Liver (tissue), 9 donors: ENCODE data around the gene ENOX1. TPM values are rescaled to one million over a fixed set of nuclear protein-coding genes. Genes with fewer than 3 reads are reported as not detected.

Source experiments
- DNase-seq: peaks from one replicate; pipeline ENCODE4 v3.0.0-alpha.2; 2017; ENCODE audit warnings: low spot score
- H3K27ac ChIP-seq, 2 donors: one replicate each; pipeline ENCODE4 v1.7.0; 2013; ENCODE audit warnings: inconsistent platforms in 2 of 2, low read length in 2 of 2, control low read depth in 1 of 2, low read depth in 1 of 2, mild to moderate bottlenecking in 1 of 2
- H3K27me3 ChIP-seq, 4 donors: one replicate each; pipeline versions ENCODE4 v1.6.1 to v1.7.0; 2013; ENCODE audit warnings: low read length in 3 of 4, inconsistent platforms in 1 of 4, mild to moderate bottlenecking in 1 of 4, moderate library complexity in 1 of 4; ENCODE audit not compliant: control insufficient read depth in 4 of 4, insufficient read depth in 4 of 4
- H3K36me3 ChIP-seq, 4 donors: one replicate each; pipeline versions ENCODE4 v1.6.1 to v1.7.0; 2013; ENCODE audit warnings: low read length in 3 of 4, mild to moderate bottlenecking in 3 of 4, low read depth in 1 of 4, moderate library complexity in 1 of 4; ENCODE audit not compliant: control insufficient read depth in 4 of 4, insufficient read depth in 3 of 4
- H3K4me1 ChIP-seq, 4 donors: one replicate each; pipeline versions ENCODE4 v1.6.1 to v1.7.0; 2013; ENCODE audit warnings: low read length in 3 of 4, mild to moderate bottlenecking in 3 of 4, moderate library complexity in 1 of 4; ENCODE audit not compliant: control insufficient read depth in 4 of 4, insufficient read depth in 4 of 4
- H3K4me3 ChIP-seq, 3 donors: one replicate each; pipeline versions ENCODE4 v1.6.1 to v1.7.0; 2013; ENCODE audit warnings: low read length in 3 of 3, control low read depth in 1 of 3, low read depth in 1 of 3, mild to moderate bottlenecking in 1 of 3
- H3K9ac ChIP-seq, 2 donors: one replicate each; pipeline ENCODE4 v1.7.0; 2013; ENCODE audit warnings: low read length in 2 of 2, mild to moderate bottlenecking in 2 of 2, moderate library complexity in 2 of 2, control low read depth in 1 of 2, low read depth in 1 of 2
- H3K9me3 ChIP-seq, 4 donors: one replicate each; pipeline versions ENCODE4 v1.6.1 to v1.7.0; 2013; ENCODE audit warnings: low read length in 3 of 4; ENCODE audit not compliant: control insufficient read depth in 4 of 4
- FOXA1 ChIP-seq: IDR thresholded peaks from 2 replicates; pipeline ENCODE4 v1.6.1; 2016; ENCODE audit warnings: antibody characterized with exemption
- FOXA2 ChIP-seq: IDR thresholded peaks from 2 replicates; pipeline ENCODE4 v1.6.1; 2016; ENCODE audit warnings: antibody characterized with exemption
- HNF4A ChIP-seq, 2 donors: conservative IDR thresholded peaks; 2 replicates each; pipeline ENCODE4 v1.6.1; 2016; ENCODE audit warnings: antibody characterized with exemption in 2 of 2, mild to moderate bottlenecking in 2 of 2
- JUND ChIP-seq, 2 donors: IDR thresholded peaks; 2 replicates each; pipeline ENCODE4 v1.6.1; 2016; ENCODE audit warnings: antibody characterized with exemption in 2 of 2
- MAX ChIP-seq: IDR thresholded peaks from 2 replicates; pipeline ENCODE4 v1.6.1; 2016; ENCODE audit warnings: antibody characterized with exemption
- NR2F2 ChIP-seq: IDR thresholded peaks from 2 replicates; pipeline ENCODE4 v1.6.1; 2016; ENCODE audit warnings: antibody characterized with exemption
- REST ChIP-seq: IDR thresholded peaks from 2 replicates; pipeline ENCODE4 v1.6.1; 2016; ENCODE audit warnings: antibody characterized with exemption, mild to moderate bottlenecking
- RXRA ChIP-seq, 2 donors: IDR thresholded peaks; 2 replicates each; pipeline ENCODE4 v1.6.1; 2017 to 2018; ENCODE audit warnings: antibody characterized with exemption in 2 of 2, mild to moderate bottlenecking in 1 of 2
- YY1 ChIP-seq: IDR thresholded peaks from 2 replicates; pipeline ENCODE4 v1.6.1; 2016; ENCODE audit warnings: antibody characterized with exemption, mild to moderate bottlenecking
- WGBS: extraction: QIAGEN DNeasy Blood & Tissue Kit; methylation state at CpG from one replicate; pipeline ENCODE4 v1.1.7; 2013; 5-methylcytosine and 5-hydroxymethylcytosine counted together
- polyA plus RNA-seq, 2 donors: library from polyadenylated mRNA; stranded (reverse) in 1 of 2; unstranded in 1 of 2; fragments of 200-250 nt in 1 of 2; fragments of >200 nt in 1 of 2; fragmentation: Nextera tagmentation in 1 of 2; extraction: Ambion mirVana in 1 of 2; gene quantifications; one replicate each; pipeline versions ENCODE4 v1.2.1 to v1.2.3, GENCODE V29; 2013 to 2015
- total RNA-seq, 2 donors: library from RNA; depleted of rRNA; stranded (reverse); fragments of >200 nt; gene quantifications; one replicate each; pipeline ENCODE4 v1.2.3, GENCODE V29; 2014
- TF ChIP-seq, protein P1 (sequence below): fragments of 150-350 bp; IDR thresholded peaks from 2 replicates; pipeline ENCODE4 v1.5.1; 2017; ENCODE audit warnings: improper control_type of control experiment, low read depth, low read length; ENCODE audit not compliant: missing input control
- donor health status: healthy.
- donor health status: healthy.
- donor health status: healthy.
- donor health status: healthy.
- donor health status: healthy.

ENOX1 gene
- total and polyA plus RNA-seq, 4 donors: 0.02 to 0.33 (median 0.08) TPM; not detected in 1

GRCh38 chr13:43682701-43683100 is 104.1 kb downstream of the ENOX1 start:
- 80% methylated on average over 2 of the region's 2 CpGs for WGBS
- no peaks in the 10 kb centered on the region for H3K9me3 ChIP-seq

DNA sequence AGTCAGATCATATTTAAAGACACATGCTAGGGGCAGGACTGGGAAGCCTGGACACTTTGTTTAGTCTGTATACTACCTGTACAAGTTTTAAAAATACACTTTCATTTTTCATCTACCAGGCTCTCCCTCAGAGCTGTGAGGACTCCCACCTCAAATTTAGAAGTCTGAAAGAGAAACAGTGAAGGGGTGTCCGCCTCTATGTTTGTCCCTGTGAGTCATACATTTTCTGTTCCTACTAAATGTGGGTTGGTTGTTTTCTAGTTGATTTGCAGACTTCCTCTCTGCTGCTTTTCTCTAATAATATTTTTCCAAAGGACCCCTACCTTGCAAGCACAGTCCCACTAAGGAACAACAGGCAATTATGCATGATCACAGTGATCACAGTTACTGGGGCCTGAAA is 110.5 kb downstream of the ENOX1 start:
- no peak for DNase-seq
- Histone ChIP-seq H3K9ac (no peak overlapping the region), H3K27me3 (peaks cover 0 to 3% (median 0%) of the 10 kb centered on the region in 4 donors), H3K36me3 (no peaks in the 10 kb centered on the region), H3K27ac (no peak overlapping the region), H3K4me1 (no peaks in the 10 kb centered on the region), H3K4me3 (no peak overlapping the region), H3K9me3 (no peaks in the 10 kb centered on the region)
- TF ChIP-seq, protein P1, sequence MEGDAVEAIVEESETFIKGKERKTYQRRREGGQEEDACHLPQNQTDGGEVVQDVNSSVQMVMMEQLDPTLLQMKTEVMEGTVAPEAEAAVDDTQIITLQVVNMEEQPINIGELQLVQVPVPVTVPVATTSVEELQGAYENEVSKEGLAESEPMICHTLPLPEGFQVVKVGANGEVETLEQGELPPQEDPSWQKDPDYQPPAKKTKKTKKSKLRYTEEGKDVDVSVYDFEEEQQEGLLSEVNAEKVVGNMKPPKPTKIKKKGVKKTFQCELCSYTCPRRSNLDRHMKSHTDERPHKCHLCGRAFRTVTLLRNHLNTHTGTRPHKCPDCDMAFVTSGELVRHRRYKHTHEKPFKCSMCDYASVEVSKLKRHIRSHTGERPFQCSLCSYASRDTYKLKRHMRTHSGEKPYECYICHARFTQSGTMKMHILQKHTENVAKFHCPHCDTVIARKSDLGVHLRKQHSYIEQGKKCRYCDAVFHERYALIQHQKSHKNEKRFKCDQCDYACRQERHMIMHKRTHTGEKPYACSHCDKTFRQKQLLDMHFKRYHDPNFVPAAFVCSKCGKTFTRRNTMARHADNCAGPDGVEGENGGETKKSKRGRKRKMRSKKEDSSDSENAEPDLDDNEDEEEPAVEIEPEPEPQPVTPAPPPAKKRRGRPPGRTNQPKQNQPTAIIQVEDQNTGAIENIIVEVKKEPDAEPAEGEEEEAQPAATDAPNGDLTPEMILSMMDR: no peak
- TF ChIP-seq FOXA1 (no peak), YY1 (no peak), JUND (IDR thresholded peaks at IDR 0.05) (no peak), FOXA2 (no peak), RXRA (IDR thresholded peaks at IDR 0.05) (no peak), REST (no peak), MAX (no peak)
- WGBS: 87% methylated on average over 1 of the region's 1 CpG

More at GRCh38 chr13:43682701-43683100, 104.1 kb downstream of the ENOX1 start:
- no peak overlapping the region for H3K27ac ChIP-seq
- TF ChIP-seq REST: no peak
- TF ChIP-seq HNF4A (conservative IDR thresholded peaks at IDR 0.05): no peak
- TF ChIP-seq NR2F2: no peak
- no peak for TF ChIP-seq FOXA2
- no peak for TF ChIP-seq FOXA1
- no peak for TF ChIP-seq YY1
- TF ChIP-seq, protein P1: no peak
- H3K9ac ChIP-seq: no peak overlapping the region
- H3K36me3 ChIP-seq: no peaks in the 10 kb centered on the region
- no peaks in the 10 kb centered on the region for H3K27me3 ChIP-seq
- no peak for DNase-seq
- peaks cover 0 to 12% (median 5%) of the 10 kb centered on the region in 4 donors for H3K4me1 ChIP-seq
- no peak overlapping the region for H3K4me3 ChIP-seq
